HCT116 (cell line): ENCODE measurements around the gene IGSF21. TPM values are rescaled to one million over a fixed set of nuclear protein-coding genes. Genes with fewer than 3 reads are reported as not detected.

Source experiments
- ATAC-seq: fragments of 200-7000 bp; cut with Tn5 transposase; 2 replicates; pipeline ENCODE4 v1.9.1; 2020; ENCODE audit warnings: mild to moderate bottlenecking, moderate library complexity
- BruUV-seq: library from RNA; stranded (reverse); fragments of 400-500 nt; replicated peaks from 2 replicates; lab custom pipeline; 2021; lab: Mats Ljungman, UMichigan
- CTCF ChIA-PET: fragments of 300-600 bp; sonication (Branson Sonifier 250); formaldehyde crosslinking; loops from one replicate; lab custom pipeline; 2021; ENCODE audit warnings: antibody characterized with exemption; lab: Charles Lee
- POLR2A ChIA-PET: fragments of 300-600, 350-600 bp; sonication (Branson Sonifier 250); formaldehyde crosslinking; loops from one replicate; lab custom pipeline; 2021; ENCODE audit warnings: antibody characterized with exemption; lab: Charles Lee
- RAD21 ChIA-PET, 2 experiments: fragments of 300-600 bp; sonication (Branson Sonifier 250); formaldehyde crosslinking; loops; one replicate each; lab custom pipeline; 2023; ENCODE audit warnings: low total read pairs in 2 of 2; ENCODE audit not compliant: uncharacterized antibody in 2 of 2, unreplicated experiment in 2 of 2, low non-redundant PET in 1 of 2; lab: Charles Lee
- DNase-seq: peaks from one replicate; pipeline ENCODE4 v3.0.0-alpha.2; 2010; ENCODE audit warnings: low read depth, low spot score
- H2AFZ ChIP-seq: fragments of 200-600 bp; shearing (Covaris generic), sonication (generic); 2 replicates; pipeline ENCODE4 v1.6.1; 2017; ENCODE audit warnings: low read depth, mixed run types, mixed read lengths, antibody characterized with exemption, low read length; ENCODE audit not compliant: poor library complexity, severe bottlenecking
- H3K27ac ChIP-seq: 2 replicates; pipeline ENCODE4 v1.5.1; 2012; ENCODE audit warnings: low read depth, low read length
- H3K27me3 ChIP-seq: fragments of 200-600 bp; sonication (generic); 2 replicates; pipeline ENCODE4 v1.6.1; 2016; ENCODE audit warnings: mixed run types, low read length, mixed read lengths; ENCODE audit not compliant: insufficient read depth
- H3K36me3 ChIP-seq, 2 experiments: fragments of 200-500 bp in 1 of 2; fragments of 200-600 bp in 1 of 2; sonication (Bioruptor generic) in 1 of 2; sonication (generic) in 1 of 2; 2 replicates each; pipeline versions ENCODE4 v1.5.1 to v1.6.1; 2014 to 2016; ENCODE audit warnings: low read length in 2 of 2, inconsistent platforms in 1 of 2, mixed read lengths in 1 of 2, mixed run types in 1 of 2; ENCODE audit not compliant: insufficient read depth in 2 of 2, control insufficient read depth in 1 of 2
- H3K4me1 ChIP-seq, 2 experiments: fragments of 200-600 bp in 1 of 2; sonication (generic) in 1 of 2; 2 replicates each; pipeline versions ENCODE4 v1.5.1 to v1.6.1; 2012 to 2017; ENCODE audit warnings: low read length in 2 of 2, inconsistent platforms in 1 of 2, mild to moderate bottlenecking in 1 of 2, mixed read lengths in 1 of 2, mixed run types in 1 of 2, moderate library complexity in 1 of 2; ENCODE audit not compliant: insufficient read depth in 2 of 2, control insufficient read depth in 1 of 2
- H3K4me2 ChIP-seq: fragments of 200-600 bp; sonication (generic); 2 replicates; pipeline ENCODE4 v1.6.1; 2017; ENCODE audit warnings: mixed run types, low read length, mixed read lengths
- H3K4me3 ChIP-seq, 2 experiments: fragments of 200-600 bp in 1 of 2; sonication (generic) in 1 of 2; replicated peaks in 1 of 2; 2 replicates each; pipeline ENCODE4 v1.5.1; 2011 to 2016; ENCODE audit warnings: low read length in 2 of 2, control low read depth in 1 of 2, low read depth in 1 of 2, mild to moderate bottlenecking in 1 of 2, mixed read lengths in 1 of 2, mixed run types in 1 of 2
- H3K79me2 ChIP-seq: fragments of 200-600 bp; sonication (generic); 2 replicates; pipeline ENCODE4 v1.6.1; 2017; ENCODE audit warnings: mild to moderate bottlenecking, mixed run types, low read length, moderate library complexity, mixed read lengths; ENCODE audit not compliant: insufficient read depth
- H3K9ac ChIP-seq: fragments of 200-600 bp; sonication (generic); 2 replicates; pipeline ENCODE4 v1.6.1; 2016; ENCODE audit warnings: low read length, mixed read lengths
- H3K9me2 ChIP-seq: fragments of 200-600 bp; sonication (generic), shearing (Covaris generic); 2 replicates; pipeline ENCODE4 v1.6.1; 2017; ENCODE audit warnings: mixed run types, mild to moderate bottlenecking, moderate library complexity; ENCODE audit not compliant: insufficient read depth
- H3K9me3 ChIP-seq, 2 experiments: fragments of 200-500 bp in 1 of 2; fragments of 200-600 bp in 1 of 2; sonication (Bioruptor generic) in 1 of 2; sonication (generic) in 1 of 2; 2 replicates each; pipeline ENCODE4 v1.6.1; 2014 to 2017; ENCODE audit warnings: low read length in 2 of 2, mixed read lengths in 2 of 2, inconsistent platforms in 1 of 2, low read depth in 1 of 2, mild to moderate bottlenecking in 1 of 2, mixed run types in 1 of 2, moderate library complexity in 1 of 2; ENCODE audit not compliant: control insufficient read depth in 1 of 2, insufficient read depth in 1 of 2
- H4K20me1 ChIP-seq: fragments of 200-600 bp; sonication (generic), shearing (Covaris generic); 2 replicates; pipeline ENCODE4 v1.6.1; 2017; ENCODE audit warnings: mixed run types, mild to moderate bottlenecking, moderate library complexity; ENCODE audit not compliant: insufficient read depth
- CEBPB ChIP-seq: IDR thresholded peaks from 2 replicates; pipeline ENCODE4 v1.6.1; 2012; ENCODE audit warnings: low read depth
- CTCF ChIP-seq, 3 experiments: fragments of 200-600 bp in 1 of 3; sonication (generic) in 1 of 3; IDR thresholded peaks in 2 of 3; conservative IDR thresholded peaks in 1 of 3; 2 replicates each; pipeline ENCODE4 v1.5.1; 2012 to 2017; ENCODE audit warnings: low read depth in 2 of 3, low read length in 2 of 3, antibody characterized with exemption in 1 of 3, borderline replicate concordance in 1 of 3, control low read depth in 1 of 3, mild to moderate bottlenecking in 1 of 3, mixed read lengths in 1 of 3, mixed run types in 1 of 3, moderate library complexity in 1 of 3; ENCODE audit not compliant: insufficient read depth in 1 of 3
- EGR1 ChIP-seq: IDR thresholded peaks from 2 replicates; pipeline ENCODE4 v1.6.1; 2012; ENCODE audit warnings: low read depth
- ELF1 ChIP-seq: IDR thresholded peaks from 2 replicates; pipeline ENCODE4 v1.6.1; 2012; ENCODE audit warnings: low read depth, borderline replicate concordance
- EZH2 ChIP-seq: fragments of 200-600 bp; sonication (generic); IDR thresholded peaks from 2 replicates; pipeline ENCODE4 v1.6.1; 2017; ENCODE audit warnings: antibody characterized with exemption, mixed run types
- EZH2phosphoT487 ChIP-seq: fragments of 200-600 bp; IDR thresholded peaks from 2 replicates; pipeline ENCODE4 v1.6.1; 2018; ENCODE audit warnings: antibody characterized with exemption, borderline replicate concordance
- MAX ChIP-seq: IDR thresholded peaks from 2 replicates; pipeline ENCODE4 v1.6.1; 2012
- RAD21 ChIP-seq: IDR thresholded peaks from 2 replicates; pipeline ENCODE4 v1.6.1; 2012; ENCODE audit warnings: low read depth, mild to moderate bottlenecking
- SIN3A ChIP-seq: IDR thresholded peaks from 2 replicates; pipeline ENCODE4 v1.6.1; 2012; ENCODE audit warnings: low read depth
- TCF7L2 ChIP-seq: IDR thresholded peaks from 2 replicates; pipeline ENCODE4 v1.7.0; 2011; ENCODE audit warnings: borderline replicate concordance, inconsistent platforms; ENCODE audit not compliant: insufficient read depth, insufficient read length; ENCODE audit errors: extremely low read depth
- YY1 ChIP-seq: IDR thresholded peaks from 2 replicates; pipeline ENCODE4 v1.6.1; 2011; ENCODE audit warnings: low read length, low read depth, moderate library complexity, mild to moderate bottlenecking; ENCODE audit not compliant: insufficient replicate concordance; ENCODE audit errors: extremely low read depth
- ZBTB33 ChIP-seq: IDR thresholded peaks from 2 replicates; pipeline ENCODE4 v1.6.1; 2011; ENCODE audit warnings: mild to moderate bottlenecking, low read length, moderate library complexity; ENCODE audit not compliant: insufficient replicate concordance; ENCODE audit errors: extremely low read depth
- ZFX ChIP-seq: fragments of 450-650 bp; IDR thresholded peaks from 2 replicates; pipeline ENCODE4 v1.6.1; 2017
- ZNF274 ChIP-seq: fragments of 200-500 bp; sonication (Bioruptor generic); IDR thresholded peaks from 2 replicates; pipeline ENCODE4 v1.6.1; 2014; ENCODE audit warnings: mild to moderate bottlenecking, low read depth, low read length, inconsistent platforms
- intact Hi-C: fragments of 100-400 bp; cut with micrococcal nuclease; formaldehyde crosslinking; loops from 2 replicates; pipeline ENCODE4 v1.10.0; 2022
- total RNA-seq: library from RNA; stranded (reverse); gene quantifications from one replicate; pipeline ENCODE4 v1.2.1, GENCODE V29; 2021; ENCODE audit not compliant: unreplicated experiment

Gene IGSF21
- total RNA-seq, 1 experiment from 2014 or later, result not detected

- TF ChIP-seq MAX (no peak), ZNF274 (no peak), RAD21 (no peak), ZFX (no peak), EZH2phosphoT487 (no peak), ELF1 (no peak), ZBTB33 (no peak)
These were observed 265.6 kb downstream of the IGSF21 start (continued) for GRCh38 chr1:18373151-18373550.

GRCh38 chr1:18373882-18374493, 266.4 kb downstream of the IGSF21 start:
- no peak overlapping the region for H3K4me3 ChIP-seq
- TF ChIP-seq EZH2, result no peak
- peak; percentile 38 to 92 (median 88); a peak in 5 of 6 replicates for TF ChIP-seq CTCF (IDR thresholded peaks at IDR 0.05 in 2 of 3, conservative IDR thresholded peaks at IDR 0.05 in 1 of 3; ENCODE audit: borderline replicate concordance in 1 of 3, insufficient read depth in 1 of 3, low read depth in 2 of 3, low read length in 2 of 3)
- no peak for TF ChIP-seq ZFX
- no peak for TF ChIP-seq SIN3A
- TF ChIP-seq TCF7L2, result no peak
- TF ChIP-seq YY1, result no peak
- no peak for TF ChIP-seq CEBPB
- TF ChIP-seq EGR1, result no peak
- peak; percentile 35; the same call in 1 of the 2 replicates for TF ChIP-seq RAD21
- TF ChIP-seq, all 23 proteins: peak for 2
- RAD21 ChIA-PET, result no interaction called here
- H3K36me3 ChIP-seq, result no peaks in the 10 kb centered on the region
- H3K4me1 ChIP-seq, result no peaks in the 10 kb centered on the region
- POLR2A ChIA-PET, result no interaction called here
- H2AFZ ChIP-seq, result no peak overlapping the region
- H3K9me2 ChIP-seq, result no peaks in the 10 kb centered on the region
- H3K9me3 ChIP-seq, result no peaks in the 10 kb centered on the region
- no peak for DNase-seq
- H3K27me3 ChIP-seq, result no peaks in the 10 kb centered on the region
- no peak overlapping the region for H3K9ac ChIP-seq
- H3K27ac ChIP-seq, result no peak overlapping the region
- peak; percentile 94 for ATAC-seq
- H3K4me2 ChIP-seq, result no peak overlapping the region
- no TSS peak for BruUV-seq
- intact Hi-C loops, result no loop called here
- CTCF ChIA-PET, result interaction anchor here (1.0 kb wide), 1 partner anchor 202 kb away, joined by 4 read pairs; no protein-coding TSS in a partner anchor
- H4K20me1 ChIP-seq, result no peaks in the 10 kb centered on the region
- H3K79me2 ChIP-seq, result no peaks in the 10 kb centered on the region
